ENCODE measurements around the gene TMEM212. TPM values are rescaled to one million over a fixed set of nuclear protein-coding genes. Genes with fewer than 3 reads are reported as not detected.

The TMEM212 gene
- total and polyA plus RNA-seq, 2 of the 13 experiments (the other 11 are each of a cell fraction or from before 2014, with no cell fraction given) = not detected

- TF ChIP-seq FOXO4 (CRISPR knock-in tag; conservative IDR thresholded peaks at IDR 0.05) (no peak), MED1 (CRISPR knock-in tag; IDR thresholded peaks at IDR 0.05) (peak; percentile 56; the same call in 1 of the 2 replicates), ZFYVE20 (CRISPR knock-in tag; IDR thresholded peaks at IDR 0.05; ENCODE audit: borderline replicate concordance, low read depth) (no peak), HMGXB4 (CRISPR knock-in tag; IDR thresholded peaks at IDR 0.05; ENCODE audit: borderline replicate concordance in 1 of 2, low read depth in 1 of 2) (no peak), GLI4 (CRISPR knock-in tag; IDR thresholded peaks at IDR 0.05; ENCODE audit: borderline replicate concordance) (no peak), SOX13 (IDR thresholded peaks at IDR 0.05) (0 out of 2 replicates have a peak, but pooled peaks have one; percentile 33), SOX13 (CRISPR knock-in tag; conservative IDR thresholded peaks at IDR 0.05 in 1 of 2, IDR thresholded peaks at IDR 0.05 in 1 of 2) (peak in 1 of 2 experiments; percentile 65; a peak in 2 of 4 replicates), ETV6 (CRISPR knock-in tag; conservative IDR thresholded peaks at IDR 0.05) (no peak), ASH2L (IDR thresholded peaks at IDR 0.05; ENCODE audit: insufficient read length, low read depth, low read length) (peak; percentile 32), ZC3H4 (CRISPR knock-in tag; IDR thresholded peaks at IDR 0.05; ENCODE audit: borderline replicate concordance) (no peak), JUND (CRISPR knock-in tag; IDR thresholded peaks at IDR 0.05) (no peak), KLF13 (CRISPR knock-in tag; IDR thresholded peaks at IDR 0.05) (no peak), PREB (CRISPR knock-in tag; IDR thresholded peaks at IDR 0.05) (no peak), MEIS2 (CRISPR knock-in tag; IDR thresholded peaks at IDR 0.05) (no peak), EP300 (IDR thresholded peaks at IDR 0.05; ENCODE audit: low read depth in 2 of 2, low read length in 2 of 2) (peak; percentile 40 to 62; a peak in 3 of 4 replicates), EP300 (CRISPR knock-in tag; IDR thresholded peaks at IDR 0.05; ENCODE audit: borderline replicate concordance) (no peak; the same call in 1 of the 2 replicates), TOE1 (CRISPR knock-in tag; IDR thresholded peaks at IDR 0.05) (no peak), ZMYM4 (CRISPR knock-in tag; IDR thresholded peaks at IDR 0.05) (0 out of 2 replicates have a peak, but pooled peaks have one; percentile 25), ZNF567 (CRISPR knock-in tag; IDR thresholded peaks at IDR 0.05; ENCODE audit: borderline replicate concordance) (no peak), ZBTB25 (CRISPR knock-in tag; IDR thresholded peaks at IDR 0.05) (peak; percentile 59; the same call in 1 of the 2 replicates), ZNF503 (CRISPR knock-in tag; IDR thresholded peaks at IDR 0.05) (no peak)
Observed at GRCh38 chr3:171825222-171825828, 17.8 kb upstream of the TMEM212 start (continued).

All from HepG2 (cell line).